ENCODE measurements around the gene MICALL1.
"Not testable (repeated sequence)": the region's sequence is repeated elsewhere in the genome, so short reads cannot be mapped to it uniquely, and the experiment has no call there.

MICALL1 gene

GRCh38 chr22:37931893-37932389 lies 25.8 kb downstream of the MICALL1 start:
- DNase-seq = no peak

- DNase-seq = no peak
Measured at GRCh38 chr22:37932401-37932800, 26.3 kb downstream of the MICALL1 start.

- DNase-seq = no peak
Measured at GRCh38 chr22:37932821-37933578, 26.9 kb downstream of the MICALL1 start.

- DNase-seq = peak; percentile 35
Measured at GRCh38 chr22:37933711-37934376, 27.7 kb downstream of the MICALL1 start.

GRCh38 chr22:37940698-37941376 lies 34.7 kb downstream of the MICALL1 start:
- no peak for DNase-seq

- no peak for DNase-seq
Measured at GRCh38 chr22:37942133-37942532, 36.0 kb downstream of the MICALL1 start.

GRCh38 chr22:37943136-37943824 lies 37.2 kb downstream of the MICALL1 start:
- no peak for DNase-seq

- no peak for DNase-seq
Measured at GRCh38 chr22:37943825-37944198, 37.7 kb downstream of the MICALL1 start.

GRCh38 chr22:37944423-37944822 lies 38.3 kb downstream of the MICALL1 start:
- not testable (repeated sequence) for DNase-seq

- DNase-seq = not testable (repeated sequence)
Measured at GRCh38 chr22:37947142-37947795, 41.2 kb downstream of the MICALL1 start.

GRCh38 chr22:37951305-37951704 lies 45.2 kb downstream of the MICALL1 start:
- DNase-seq = no peak

- not testable (repeated sequence) for DNase-seq
Measured at GRCh38 chr22:37952629-37953028, 46.5 kb downstream of the MICALL1 start.

GRCh38 chr22:37953062-37953436 lies 47.0 kb downstream of the MICALL1 start:
- DNase-seq = peak; percentile 44

- DNase-seq = peak; percentile 86
Measured at GRCh38 chr22:37953437-37954179, 47.5 kb downstream of the MICALL1 start, which contains the start of the genes C22orf23 and POLR2F. Gene C22orf23, minus strand, starts transcription at chr22:37953601. Its CDS starts 452 bp downstream, at chr22:37953149. Gene POLR2F, plus strand, starts transcription at chr22:37953699. Its CDS starts 89 bp downstream, at chr22:37953788.

GRCh38 chr22:37954686-37955085 lies 48.6 kb downstream of the MICALL1 start:
- DNase-seq = no peak

- not testable (repeated sequence) for DNase-seq
Measured at GRCh38 chr22:37955825-37956397, 49.8 kb downstream of the MICALL1 start.

GRCh38 chr22:37957232-37957631 lies 51.1 kb downstream of the MICALL1 start:
- no peak for DNase-seq

- no peak for DNase-seq
Measured at GRCh38 chr22:37959231-37959825, 53.2 kb downstream of the MICALL1 start.

GRCh38 chr22:37961062-37961461 lies 55.0 kb downstream of the MICALL1 start:
- no peak for DNase-seq

GRCh38 chr22:37965940-37966664 lies 60.0 kb downstream of the MICALL1 start:
- DNase-seq = no peak
